ENCODE data around the gene CYP2F1. TPM values are rescaled to one million over a fixed set of nuclear protein-coding genes. Genes with fewer than 3 reads are reported as not detected.
"Not testable (repeated sequence)": the region's sequence is repeated elsewhere in the genome, so short reads cannot be mapped to it uniquely, and the experiment has no call there.

Gene CYP2F1
- polyA plus RNA-seq, 3 donors: not detected

DNA sequence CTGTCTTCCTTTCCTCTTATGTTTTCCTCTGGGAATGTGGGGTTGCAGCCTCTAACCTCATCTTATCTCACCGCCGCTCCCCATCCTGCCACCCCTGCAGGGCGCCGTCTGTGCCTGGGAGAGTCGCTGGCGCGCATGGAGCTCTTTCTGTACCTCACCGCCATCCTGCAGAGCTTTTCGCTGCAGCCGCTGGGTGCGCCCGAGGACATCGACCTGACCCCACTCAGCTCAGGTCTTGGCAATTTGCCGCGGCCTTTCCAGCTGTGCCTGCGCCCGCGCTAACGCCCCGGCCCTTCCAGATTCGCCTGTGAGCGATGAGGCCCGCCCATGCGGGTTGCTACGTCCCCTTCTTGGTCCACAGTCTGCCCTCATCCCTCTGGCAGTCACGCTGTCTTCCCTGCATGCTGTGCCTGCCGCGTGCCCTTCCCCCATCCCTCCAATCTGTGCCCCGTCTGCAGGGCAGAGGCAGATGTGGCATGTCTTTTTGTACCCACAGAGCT, 13.6 kb downstream of the CYP2F1 start:
- peak; percentile 52 for TF ChIP-seq CTCF (IDR thresholded peaks at IDR 0.05)
- H3K4me1 ChIP-seq (ENCODE audit: control insufficient read depth in 1 of 2, insufficient read depth in 2 of 2, low read length in 2 of 2); H3K36me3 Mint-ChIP-seq; H3K27ac ChIP-seq (ENCODE audit: low read depth in 1 of 2, low read length in 2 of 2); H3K36me3 ChIP-seq (replicated peaks in 1 of 2; ENCODE audit: control insufficient read depth in 1 of 2, insufficient read depth in 2 of 2, low read length in 2 of 2); H4K20me1 ChIP-seq (ENCODE audit: insufficient read depth, low read length); H3K79me2 ChIP-seq (ENCODE audit: insufficient read depth, low read length); H3K4me2 ChIP-seq (replicated peaks; ENCODE audit: extremely low read depth, low read length, poor library complexity, severe bottlenecking); H3K9me3 ChIP-seq (replicated peaks in 1 of 2; ENCODE audit: control insufficient read depth in 1 of 2, insufficient read depth in 1 of 2, low read length in 2 of 2); H3K27me3 ChIP-seq (ENCODE audit: control insufficient read depth in 2 of 2, insufficient read depth in 2 of 2, low read length in 2 of 2); H3K9ac ChIP-seq (ENCODE audit: insufficient read depth, low read length, poor library complexity, severe bottlenecking); H3K9me3 Mint-ChIP-seq: not testable (repeated sequence)
- DNase-seq: peak; percentile 37 to 89 (median 51)
- peaks cover 16% of the 10 kb centered on the region for H3K4me1 Mint-ChIP-seq
- H3K27ac Mint-ChIP-seq: peak overlapping the region in 3 of 7 donors; percentile 64 to 68 (median 64)
- intact Hi-C loops (cut with micrococcal nuclease): loop anchor here in 1 of 2 donors (2.0 kb wide), 1 partner anchor 181 kb away; no protein-coding TSS in a partner anchor
- H3K27me3 Mint-ChIP-seq (ENCODE audit: low read depth in 3 of 3): peaks cover 32 to 38% (median 35%) of the 10 kb centered on the region in 3 donors
- H3K4me3 Mint-ChIP-seq: peak overlapping the region; percentile 45 to 76
- WGBS (ENCODE audit: insufficient coverage): no CpG with 5 or more reads among the region's 29 CpGs
- Histone ChIP-seq H2AFZ (ENCODE audit: insufficient read depth, low read depth, low read length, poor library complexity, severe bottlenecking) (peak overlapping the region; percentile 68), H3K4me3 (replicated peaks in 1 of 3; ENCODE audit: low read depth in 2 of 3, low read length in 3 of 3) (peak overlapping the region in 1 of 3 experiments; percentile 36)

DNA sequence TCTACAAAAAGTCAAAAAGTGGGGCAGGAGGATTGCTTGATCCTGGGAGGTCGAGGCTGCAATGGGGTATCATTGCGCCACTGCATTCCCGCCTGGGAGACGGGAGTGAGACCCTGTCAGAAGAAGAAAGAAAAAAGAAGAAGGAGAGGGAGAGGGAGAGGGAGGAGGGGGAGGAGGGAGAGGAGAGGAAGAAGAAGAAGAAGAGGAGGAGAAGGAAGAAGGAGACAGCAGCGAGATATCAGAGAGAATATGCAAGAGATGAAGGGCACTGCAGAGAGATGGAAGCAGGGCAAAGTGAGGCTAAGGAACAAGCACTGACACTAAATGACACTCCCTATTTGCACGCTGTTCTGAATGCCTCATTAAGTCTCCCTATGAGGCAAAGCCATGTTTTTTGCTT, 14.5 kb downstream of the CYP2F1 start:
- Mint-ChIP-seq H3K27ac (peak overlapping the region in 1 of 7 donors; percentile 8), H3K36me3 (no peaks in the 10 kb centered on the region), H3K9me3 (peaks cover 0 to 4% (median 2%) of the 10 kb centered on the region in 7 donors), H3K27me3 (ENCODE audit: low read depth in 3 of 3) (peaks cover 35 to 42% (median 38%) of the 10 kb centered on the region in 3 donors), H3K4me3 (peak overlapping the region in 1 of 2 donors; percentile 57), H3K4me1 (peaks cover 15% of the 10 kb centered on the region)
- peaks cover 0 to 3% of the 10 kb centered on the region in 2 donors for H3K27me3 ChIP-seq (ENCODE audit: control insufficient read depth in 2 of 2, insufficient read depth in 2 of 2, low read length in 2 of 2)
- 65% methylated on average over 4 of the region's 6 CpGs for WGBS (ENCODE audit: insufficient coverage)
- no peak for DNase-seq
- H3K36me3 ChIP-seq (replicated peaks in 1 of 2; ENCODE audit: control insufficient read depth in 1 of 2, insufficient read depth in 2 of 2, low read length in 2 of 2): no peaks in the 10 kb centered on the region
- no peaks in the 10 kb centered on the region for H3K79me2 ChIP-seq (ENCODE audit: insufficient read depth, low read length)
- H3K4me3 ChIP-seq (replicated peaks in 1 of 3; ENCODE audit: low read depth in 2 of 3, low read length in 3 of 3): no peak overlapping the region
- no peak for TF ChIP-seq CTCF (IDR thresholded peaks at IDR 0.05)
- H3K9ac ChIP-seq (ENCODE audit: insufficient read depth, low read length, poor library complexity, severe bottlenecking): no peak overlapping the region
- no peak overlapping the region for H3K4me2 ChIP-seq (replicated peaks; ENCODE audit: extremely low read depth, low read length, poor library complexity, severe bottlenecking)
- intact Hi-C loops (cut with micrococcal nuclease): no loop called here
- H3K27ac ChIP-seq (ENCODE audit: low read depth in 1 of 2, low read length in 2 of 2): no peak overlapping the region
- H3K9me3 ChIP-seq (replicated peaks in 1 of 2; ENCODE audit: control insufficient read depth in 1 of 2, insufficient read depth in 1 of 2, low read length in 2 of 2): no peaks in the 10 kb centered on the region
- H4K20me1 ChIP-seq (ENCODE audit: insufficient read depth, low read length): no peaks in the 10 kb centered on the region
- H2AFZ ChIP-seq (ENCODE audit: insufficient read depth, low read depth, low read length, poor library complexity, severe bottlenecking): no peak overlapping the region
- H3K4me1 ChIP-seq (ENCODE audit: control insufficient read depth in 1 of 2, insufficient read depth in 2 of 2, low read length in 2 of 2): peaks cover 0 to 4% of the 10 kb centered on the region in 2 donors

Data from CD14-positive monocyte (primary cell).